H1 (cell line): ENCODE measurements around the gene PTX3. TPM values are rescaled to one million over a fixed set of nuclear protein-coding genes. Genes with fewer than 3 reads are reported as not detected.

Experiments
- CTCF ChIA-PET: fragments of 300-600 bp; sonication (Branson Sonifier 250); formaldehyde crosslinking; loops from one replicate; lab custom pipeline; 2021; ENCODE audit not compliant: partially characterized antibody; lab: Charles Lee
- POLR2A ChIA-PET: fragments of 300-600 bp; sonication (Branson Sonifier 250); formaldehyde crosslinking; loops from one replicate; lab custom pipeline; 2021; ENCODE audit warnings: inconsistent platforms; ENCODE audit not compliant: partially characterized antibody; lab: Charles Lee
- DNase-seq, 2 experiments: peaks; one replicate each; pipeline versions ENCODE4 v3.0.0 to v3.0.0-alpha.2; 2010 to 2022; ENCODE audit warnings: low spot score in 2 of 2, low read depth in 1 of 2, mixed read lengths in 1 of 2
- FAIRE-seq: peaks from 2 replicates; lab custom pipeline; 2011; peaks lifted over from hg19 to GRCh38; lab: Jason Lieb, UNC
- H2AFZ ChIP-seq: 2 replicates; pipeline ENCODE4 v1.8.1; 2012; ENCODE audit warnings: low read length, inconsistent platforms
- H2AK5ac ChIP-seq: 2 replicates; pipeline ENCODE4 v1.6.1; 2013; ENCODE audit warnings: low read depth, low read length
- H2BK120ac ChIP-seq: replicated peaks from 2 replicates; pipeline ENCODE3; 2013; ENCODE audit warnings: low read depth, low read length, inconsistent platforms
- H2BK12ac ChIP-seq: 2 replicates; pipeline ENCODE4 v1.6.1; 2013; ENCODE audit warnings: low read depth, low read length
- H2BK15ac ChIP-seq: 2 replicates; pipeline ENCODE4 v1.6.1; 2013; ENCODE audit warnings: low read length
- H2BK20ac ChIP-seq: 2 replicates; pipeline ENCODE4 v1.6.1; 2013; ENCODE audit warnings: low read length
- H2BK5ac ChIP-seq: 2 replicates; pipeline ENCODE4 v1.6.1; 2013; ENCODE audit warnings: low read depth, low read length
- H3K14ac ChIP-seq: 2 replicates; pipeline ENCODE4 v1.6.1; 2013; ENCODE audit warnings: inconsistent platforms; ENCODE audit not compliant: insufficient read length
- H3K18ac ChIP-seq: 2 replicates; pipeline ENCODE4 v1.6.1; 2013; ENCODE audit warnings: low read length; ENCODE audit errors: extremely low read depth
- H3K23ac ChIP-seq: 2 replicates; pipeline ENCODE4 v1.6.1; 2013; ENCODE audit warnings: inconsistent platforms; ENCODE audit not compliant: insufficient read length
- H3K23me2 ChIP-seq: 2 replicates; pipeline ENCODE4 v1.6.1; 2013; ENCODE audit warnings: low read depth, low read length
- H3K27ac ChIP-seq: 2 replicates; pipeline ENCODE4 v1.6.1; 2011; ENCODE audit warnings: low read depth, low read length, inconsistent platforms
- H3K27me3 ChIP-seq, 4 experiments: replicated peaks in 1 of 4; 1 replicate in 1 of 4; 2 replicates in 3 of 4; pipeline versions ENCODE4 v1.6.1 to v1.8.1; 2011 to 2013; ENCODE audit warnings: low read length in 3 of 4, mild to moderate bottlenecking in 3 of 4, inconsistent platforms in 2 of 4, mixed read lengths in 2 of 4, moderate library complexity in 1 of 4; ENCODE audit not compliant: control insufficient read depth in 3 of 4, insufficient read depth in 3 of 4; ENCODE audit errors: extremely low read depth in 1 of 4
- H3K36me3 ChIP-seq, 4 experiments: 2 replicates each; pipeline versions ENCODE4 v1.6.1 to v1.8.1; 2011 to 2013; ENCODE audit warnings: mild to moderate bottlenecking in 4 of 4, low read length in 3 of 4, moderate library complexity in 2 of 4, control low read depth in 1 of 4, inconsistent platforms in 1 of 4; ENCODE audit not compliant: insufficient read depth in 4 of 4, control insufficient read depth in 2 of 4
- H3K4ac ChIP-seq: replicated peaks from 2 replicates; pipeline ENCODE3; 2013; ENCODE audit warnings: low read length, low read depth, mixed read lengths, inconsistent platforms; ENCODE audit not compliant: insufficient read length
- H3K4me1 ChIP-seq, 4 experiments: replicated peaks in 1 of 4; 1 replicate in 1 of 4; 2 replicates in 3 of 4; pipeline versions ENCODE4 v1.6.1 to v1.8.1; 2011 to 2013; ENCODE audit warnings: low read length in 3 of 4, inconsistent platforms in 2 of 4, mixed read lengths in 1 of 4; ENCODE audit not compliant: insufficient read depth in 4 of 4, control insufficient read depth in 3 of 4
- H3K4me2 ChIP-seq, 2 experiments: 2 replicates each; pipeline versions ENCODE4 v1.6.1 to v1.8.1; 2011 to 2013; ENCODE audit warnings: low read depth in 2 of 2, low read length in 2 of 2, control low read depth in 1 of 2, inconsistent platforms in 1 of 2, mild to moderate bottlenecking in 1 of 2; ENCODE audit not compliant: insufficient read depth in 1 of 2
- H3K4me3 ChIP-seq, 4 experiments: fragments of 200-600, 300-600 bp in 1 of 4; sonication (generic), shearing (Covaris generic), sonication (Bioruptor Twin) in 1 of 4; 2 replicates each; pipeline versions ENCODE4 v1.5.1 to v1.8.1; 2011 to 2016; ENCODE audit warnings: low read length in 4 of 4, low read depth in 3 of 4, control low read depth in 2 of 4, inconsistent platforms in 2 of 4, mild to moderate bottlenecking in 2 of 4, mixed read lengths in 1 of 4, moderate library complexity in 1 of 4; ENCODE audit not compliant: insufficient read depth in 2 of 4; ENCODE audit errors: extremely low read depth in 1 of 4
- H3K56ac ChIP-seq: replicated peaks from 2 replicates; pipeline ENCODE3; 2013; ENCODE audit warnings: low read depth, mild to moderate bottlenecking, mixed read lengths, low read length, inconsistent platforms; ENCODE audit not compliant: insufficient read length
- H3K79me1 ChIP-seq: 2 replicates; pipeline ENCODE4 v1.6.1; 2013; ENCODE audit warnings: low read depth, low read length, control low read depth
- H3K79me2 ChIP-seq, 2 experiments: 2 replicates each; pipeline versions ENCODE4 v1.6.1 to v1.8.1; 2012 to 2013; ENCODE audit warnings: low read length in 2 of 2, mild to moderate bottlenecking in 2 of 2, inconsistent platforms in 1 of 2; ENCODE audit not compliant: insufficient read depth in 2 of 2, control insufficient read depth in 1 of 2
- H3K9ac ChIP-seq, 4 experiments: replicated peaks in 1 of 4; 1 replicate in 1 of 4; 2 replicates in 3 of 4; pipeline versions ENCODE4 v1.6.1 to v1.8.1; 2011 to 2013; ENCODE audit warnings: low read depth in 3 of 4, low read length in 3 of 4, control low read depth in 2 of 4, mild to moderate bottlenecking in 2 of 4, moderate library complexity in 2 of 4, inconsistent platforms in 1 of 4; ENCODE audit errors: extremely low read depth in 1 of 4
- H3K9me3 ChIP-seq, 2 experiments: 2 replicates each; pipeline versions ENCODE4 v1.6.1 to v1.8.1; 2012 to 2013; ENCODE audit warnings: mild to moderate bottlenecking in 2 of 2, moderate library complexity in 2 of 2, control low read depth in 1 of 2, inconsistent platforms in 1 of 2, low read depth in 1 of 2, low read length in 1 of 2, mixed read lengths in 1 of 2; ENCODE audit not compliant: insufficient read depth in 2 of 2
- H4K20me1 ChIP-seq, 2 experiments: replicated peaks in 1 of 2; 2 replicates each; pipeline versions ENCODE3 to v1.8.1; 2011 to 2013; ENCODE audit warnings: inconsistent platforms in 2 of 2, low read length in 2 of 2, mild to moderate bottlenecking in 1 of 2; ENCODE audit not compliant: insufficient read depth in 2 of 2, control insufficient read depth in 1 of 2
- H4K5ac ChIP-seq: 2 replicates; pipeline ENCODE4 v1.6.1; 2013; ENCODE audit warnings: low read length, low read depth, mixed read lengths, inconsistent platforms; ENCODE audit not compliant: insufficient read length
- H4K8ac ChIP-seq: 2 replicates; pipeline ENCODE4 v1.8.0; 2013; ENCODE audit warnings: mild to moderate bottlenecking, moderate library complexity, low read length, inconsistent platforms; ENCODE audit not compliant: insufficient read depth; ENCODE audit errors: extremely low read depth
- H4K91ac ChIP-seq: replicated peaks from 2 replicates; pipeline ENCODE3; 2013; ENCODE audit warnings: low read length, mixed read lengths, inconsistent platforms; ENCODE audit not compliant: insufficient read length
- CHD2 ChIP-seq: IDR thresholded peaks from 2 replicates; pipeline ENCODE4 v1.6.1; 2012; ENCODE audit warnings: low read length, improper control_type of control experiment
- SUZ12 ChIP-seq: fragments of 200-600 bp; sonication (generic); IDR thresholded peaks from 2 replicates; pipeline ENCODE4 v1.6.1; 2012; ENCODE audit warnings: mild to moderate bottlenecking, inconsistent platforms, low read length, moderate library complexity, mixed read lengths
- WGBS, 2 experiments: shearing (Covaris generic) in 1 of 2; methylation state at CpG; one replicate each; pipeline versions ENCODE4 v1.1.6 to v1.1.7; 2013 to 2015; ENCODE audit warnings: low lambda C conversion rate in 2 of 2, mixed read lengths in 2 of 2, inconsistent platforms in 1 of 2, low coverage in 1 of 2, missing lambda C conversion rate in 1 of 2; ENCODE audit not compliant: insufficient replicate concordance in 2 of 2, insufficient coverage in 1 of 2, insufficient read length in 1 of 2; ENCODE audit errors: extremely low coverage in 1 of 2, missing lambda C conversion rate in 1 of 2; 5-methylcytosine and 5-hydroxymethylcytosine counted together
- polyA plus RNA-seq, 7 experiments: library from polyadenylated mRNA; depleted of rRNA in 3 of 7; stranded (reverse) in 5 of 7; unstranded in 2 of 7; fragments of >200 nt in 5 of 7; fragments of 200-250 nt in 2 of 7; gene quantifications; 1 replicate in 5 of 7; 2 replicates in 1 of 7; 4 replicates in 1 of 7; pipeline versions ENCODE4 v1.2.1 to v1.2.3, GENCODE V29; 2011 to 2013; ENCODE audit warnings: missing spikeins in 2 of 7, mixed read lengths in 2 of 7
- total RNA-seq: library from RNA; stranded (reverse); fragmentation: NEBNext Ultra II Directional; extraction: Animal tissue kit (Norgen Biotek cat#: 25700); gene quantifications from 2 replicates; pipeline ENCODE4 v1.2.1, GENCODE V29; 2021

The PTX3 gene
- total and polyA plus RNA-seq, 2 of the 8 experiments (the other 6 are each of a cell fraction or from before 2014, with no cell fraction given), result 1.2 to 1.7 TPM

GRCh38 chr3:157428853-157429252, 7.8 kb upstream of the PTX3 start:
- H4K91ac ChIP-seq, result no peak overlapping the region
- no peak overlapping the region for H3K9ac ChIP-seq
- CTCF ChIA-PET, result no interaction called here
- 90% methylated on average over 1 of the region's 1 CpG; no CpG with 5 or more reads in 1 of the 2 experiments for WGBS, 2 experiments
- no peak overlapping the region for H2BK15ac ChIP-seq
- peaks cover 0 to 4% (median 0%) of the 10 kb centered on the region in 4 experiments; a peak in 1 of 8 replicates for H3K36me3 ChIP-seq
- POLR2A ChIA-PET, result no interaction called here
- TF ChIP-seq CHD2 (no peak), SUZ12 (no peak)
- TF ChIP-seq, all 59 proteins: peak for 0
- peaks cover 0 to 2% of the 10 kb centered on the region in 2 experiments for H4K20me1 ChIP-seq
- H3K4me3 ChIP-seq, result no peak overlapping the region
- H3K4ac ChIP-seq, result no peak overlapping the region
- no peak overlapping the region for H3K4me2 ChIP-seq
- no peak overlapping the region for H3K27ac ChIP-seq
- no peaks in the 10 kb centered on the region for H3K9me3 ChIP-seq
- DNase-seq, result no peak
- no peak for FAIRE-seq
- no peak overlapping the region for H3K23ac ChIP-seq
- no peak overlapping the region for H2BK12ac ChIP-seq
- H4K8ac ChIP-seq, result no peak overlapping the region
- H4K5ac ChIP-seq, result no peak overlapping the region
- no peak overlapping the region for H3K14ac ChIP-seq
- no peak overlapping the region for H2BK120ac ChIP-seq
- no peaks in the 10 kb centered on the region for H3K27me3 ChIP-seq
- no peak overlapping the region for H2AFZ ChIP-seq
- H3K23me2 ChIP-seq, result no peaks in the 10 kb centered on the region
- H2AK5ac ChIP-seq, result no peak overlapping the region
- no peaks in the 10 kb centered on the region for H3K4me1 ChIP-seq
- H3K56ac ChIP-seq, result no peak overlapping the region
- H2BK5ac ChIP-seq, result no peak overlapping the region
- no peak overlapping the region for H3K18ac ChIP-seq
- no peaks in the 10 kb centered on the region for H3K79me2 ChIP-seq
- H3K79me1 ChIP-seq, result no peaks in the 10 kb centered on the region
- no peak overlapping the region for H2BK20ac ChIP-seq
